GM19468 (cell line): ENCODE data around the gene ALAD.
A peak's percentile ranks its signal among the peaks of the same experiment; 100 is the strongest.

Experiments used
- ATAC-seq: cut with Tn5 transposase; IDR thresholded peaks from one replicate; pipeline ENCODE4 v1.9.1; 2021; ENCODE audit warnings: mild to moderate bottlenecking, moderate library complexity, moderate number of reproducible peaks; ENCODE audit not compliant: unreplicated experiment; ENCODE audit errors: extremely low read depth

Gene ALAD

GRCh38 chr9:113350937-113351336 is 50.1 kb downstream of the ALAD start:
- ATAC-seq = no peak

DNA sequence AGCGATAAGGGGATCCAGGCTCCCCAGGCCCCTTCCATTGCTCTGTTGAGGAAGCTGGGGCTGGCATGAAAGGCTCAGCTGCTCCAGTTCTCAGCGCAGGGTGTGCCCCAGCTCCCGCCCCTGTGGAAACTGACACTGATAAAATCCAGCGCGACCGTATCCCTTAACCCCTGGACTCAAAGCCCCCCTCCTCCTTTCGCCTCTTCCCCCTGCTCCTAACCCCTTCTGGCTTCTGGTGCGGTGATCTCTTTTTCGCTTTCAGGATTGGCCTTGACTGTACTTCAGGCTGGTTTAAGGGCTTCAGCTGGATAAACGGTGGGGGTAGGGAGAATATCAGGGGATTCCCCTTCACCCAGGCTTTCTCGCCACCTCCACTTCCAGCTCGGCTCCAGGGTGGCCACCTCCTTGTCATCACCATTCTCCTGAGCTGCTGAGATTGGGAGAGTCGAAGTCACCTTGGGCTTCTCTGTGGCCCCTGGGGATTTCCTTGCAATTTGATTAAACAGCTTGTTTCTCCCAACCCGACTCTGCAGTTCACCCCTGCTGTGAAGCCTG is 50.9 kb downstream of the ALAD start:
- ATAC-seq = no peak

DNA sequence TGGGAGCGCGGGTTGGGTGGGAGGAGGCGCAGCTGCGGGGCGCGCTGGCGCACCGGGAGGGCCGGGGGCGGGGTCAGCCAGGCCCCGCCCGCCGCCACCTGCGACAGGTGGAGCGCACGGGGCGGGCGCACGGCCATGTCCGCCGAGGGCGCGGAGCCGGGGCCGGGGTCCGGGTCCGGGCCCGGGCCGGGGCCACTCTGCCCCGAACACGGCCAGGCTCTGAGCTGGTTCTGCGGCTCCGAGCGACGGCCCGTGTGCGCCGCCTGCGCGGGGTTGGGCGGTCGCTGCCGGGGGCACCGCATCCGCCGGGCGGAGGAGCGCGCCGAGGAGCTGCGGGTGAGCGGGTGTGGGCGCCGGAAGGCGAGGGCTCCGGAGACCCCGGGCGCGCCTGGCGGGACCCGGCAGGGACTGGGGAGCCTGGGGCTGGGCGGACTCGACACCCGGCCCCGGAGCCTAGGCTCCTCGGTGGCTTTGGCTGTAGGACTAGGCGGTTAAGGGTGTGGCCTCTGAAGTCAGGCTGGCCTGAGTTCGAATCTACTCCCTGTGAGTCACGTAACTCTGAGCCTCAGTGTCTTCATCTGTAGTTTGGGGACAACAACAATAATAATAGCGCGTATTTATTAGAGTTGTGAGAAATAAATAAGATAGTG is 51.5 kb downstream of the ALAD start, which contains the start of gene BSPRY:
BSPRY (plus strand) TSS at position 97 of the 650 bp plus-strand sequence; CDS start at position 136, 39 bp downstream.
- no peak for ATAC-seq

- ATAC-seq = no peak
These were observed 52.0 kb downstream of the ALAD start for GRCh38 chr9:113349066-113349444.

GRCh38 chr9:113348437-113348836 is 52.6 kb downstream of the ALAD start:
- ATAC-seq = no peak

- no peak for ATAC-seq
These were observed 55.4 kb downstream of the ALAD start for GRCh38 chr9:113345671-113346070.

- ATAC-seq = no peak
These were observed 55.9 kb downstream of the ALAD start for GRCh38 chr9:113345190-113345589.

DNA sequence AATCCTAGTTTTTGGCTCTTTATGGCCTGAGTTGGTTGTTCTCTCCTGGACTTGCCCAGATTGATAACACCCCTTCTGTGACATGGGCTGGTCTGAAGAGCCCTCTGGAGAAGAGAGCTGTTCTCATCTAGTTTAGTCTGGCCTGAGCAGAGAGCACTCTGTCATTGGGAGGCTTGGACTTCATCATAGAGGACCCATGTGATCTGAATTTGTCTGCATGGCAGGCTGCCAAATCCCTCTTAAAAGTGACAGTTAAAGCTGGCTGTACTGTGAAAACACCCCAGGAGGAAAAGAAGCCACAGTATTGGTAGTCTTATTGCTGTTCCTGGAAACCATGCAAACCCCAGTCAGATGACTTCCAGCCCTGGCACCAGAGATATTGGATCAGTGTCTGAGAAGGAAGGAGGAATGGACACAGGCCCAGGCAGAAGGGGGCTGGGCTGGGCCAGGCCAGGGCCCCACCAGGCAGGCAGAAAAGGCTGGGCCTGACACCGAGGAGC is 57.3 kb downstream of the ALAD start:
- ATAC-seq = no peak

DNA sequence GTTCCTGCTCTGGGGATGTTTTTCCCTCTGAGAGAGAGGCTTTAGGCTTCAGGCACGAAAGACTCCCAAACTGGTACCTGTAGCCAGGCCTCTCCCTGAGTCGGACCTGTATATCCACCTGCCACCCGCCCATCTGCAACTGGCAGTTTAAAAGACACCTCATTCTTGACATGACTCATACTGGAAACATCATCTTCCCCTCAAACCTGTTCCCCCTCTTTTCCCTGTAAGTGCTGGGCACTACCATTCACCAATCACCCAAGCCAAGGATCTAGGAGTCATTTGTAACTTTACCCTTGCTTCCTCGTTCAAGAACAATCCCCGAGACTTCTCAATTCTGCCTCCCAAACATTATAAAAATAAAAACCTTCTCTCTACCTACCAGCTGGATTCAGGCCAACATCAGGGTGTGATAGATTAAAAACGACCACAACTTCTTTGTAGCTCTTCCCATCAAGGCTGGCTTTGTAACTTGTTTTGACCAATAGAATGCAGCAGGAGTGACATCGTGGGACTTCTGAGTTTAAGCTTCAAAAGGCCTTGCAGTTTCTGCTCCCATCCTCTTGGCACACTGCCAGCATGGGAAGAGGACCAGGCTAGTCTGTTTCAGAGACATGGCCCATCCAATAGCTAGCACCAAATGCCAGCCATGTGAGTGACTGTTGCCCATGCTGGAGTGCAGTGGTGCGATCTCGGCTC is 59.2 kb downstream of the ALAD start:
- no peak for ATAC-seq

- peak; percentile 87 for ATAC-seq
These were observed 60.9 kb downstream of the ALAD start, which contains the start of gene WDR31 for GRCh38 chr9:113340011-113340699. WDR31 (minus strand) TSS chr9:113340275; CDS start chr9:113332022, 8,253 bp downstream.

DNA sequence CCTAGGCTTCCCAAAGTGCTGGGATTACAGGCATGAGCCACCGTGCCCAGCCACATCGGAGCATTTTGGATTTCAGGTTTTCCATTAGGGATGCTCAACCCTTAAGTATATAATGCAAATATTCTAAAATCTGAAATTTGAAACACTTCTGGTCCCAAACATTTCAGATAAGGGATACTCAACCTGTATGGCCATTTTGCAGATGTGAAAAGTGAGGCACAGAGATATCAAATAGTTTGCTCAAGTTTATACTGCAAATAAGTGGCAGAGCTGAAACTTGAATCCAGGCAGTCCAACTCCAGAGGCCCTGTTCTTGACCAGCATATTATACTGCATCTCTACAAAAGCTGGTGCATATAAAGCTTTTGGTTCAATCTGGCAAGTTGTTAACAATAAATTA is 63.4 kb downstream of the ALAD start:
- no peak for ATAC-seq
